ENCODE results near the gene PRKG1. TPM values are rescaled to one million over a fixed set of nuclear protein-coding genes. Genes with fewer than 3 reads are reported as not detected.

PRKG1 gene
- total RNA-seq, 1 experiment from 2014 or later: 16.5 TPM

DNA sequence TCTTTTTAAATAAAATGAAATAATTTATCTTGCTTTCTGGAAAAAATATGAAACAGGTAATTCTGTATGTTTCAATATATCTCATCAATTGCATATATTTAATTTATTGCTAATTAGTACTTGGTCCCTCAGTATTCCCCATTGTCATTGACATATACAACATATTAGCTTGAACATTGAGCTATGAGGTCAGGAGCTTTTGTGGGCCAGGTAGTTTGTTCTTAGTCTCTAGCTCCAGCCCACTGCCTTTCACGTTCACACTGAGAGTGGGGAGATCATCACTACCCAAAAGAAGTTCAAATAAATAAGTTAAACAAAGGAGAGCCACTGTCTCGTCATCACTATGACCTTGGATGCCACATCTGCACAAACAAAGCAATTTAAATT lies 1185.1 kb downstream of the PRKG1 start:
- no peak overlapping the region for H3K4me3 Mint-ChIP-seq
- no peaks in the 10 kb centered on the region for H3K36me3 Mint-ChIP-seq
- no peak for DNase-seq (ENCODE audit: low spot score)
- ChIA-PET CTCF (interaction anchor here (0.7 kb wide), 1 partner anchor 55 kb away, joined by 3 read pairs; the partner anchor contains the start of gene DKK1), POLR2A (no interaction called here)
- H3K4me1 Mint-ChIP-seq: peaks cover 24% of the 10 kb centered on the region
- H3K27ac Mint-ChIP-seq: no peak overlapping the region
- no peak for ATAC-seq
- no peak for TF ChIP-seq ZMAT4 (CRISPR knock-in tag; IDR thresholded peaks at IDR 0.05)
- no peak for TF ChIP-seq FOXJ3 (CRISPR knock-in tag; IDR thresholded peaks at IDR 0.05; ENCODE audit: borderline replicate concordance)
- TF ChIP-seq, protein P1, sequence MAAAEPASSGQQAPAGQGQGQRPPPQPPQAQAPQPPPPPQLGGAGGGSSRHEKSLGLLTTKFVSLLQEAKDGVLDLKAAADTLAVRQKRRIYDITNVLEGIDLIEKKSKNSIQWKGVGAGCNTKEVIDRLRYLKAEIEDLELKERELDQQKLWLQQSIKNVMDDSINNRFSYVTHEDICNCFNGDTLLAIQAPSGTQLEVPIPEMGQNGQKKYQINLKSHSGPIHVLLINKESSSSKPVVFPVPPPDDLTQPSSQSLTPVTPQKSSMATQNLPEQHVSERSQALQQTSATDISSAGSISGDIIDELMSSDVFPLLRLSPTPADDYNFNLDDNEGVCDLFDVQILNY (CRISPR knock-in tag; IDR thresholded peaks at IDR 0.05): no peak
- TF ChIP-seq, protein P2, sequence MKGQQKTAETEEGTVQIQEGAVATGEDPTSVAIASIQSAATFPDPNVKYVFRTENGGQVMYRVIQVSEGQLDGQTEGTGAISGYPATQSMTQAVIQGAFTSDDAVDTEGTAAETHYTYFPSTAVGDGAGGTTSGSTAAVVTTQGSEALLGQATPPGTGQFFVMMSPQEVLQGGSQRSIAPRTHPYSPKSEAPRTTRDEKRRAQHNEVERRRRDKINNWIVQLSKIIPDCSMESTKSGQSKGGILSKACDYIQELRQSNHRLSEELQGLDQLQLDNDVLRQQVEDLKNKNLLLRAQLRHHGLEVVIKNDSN (CRISPR knock-in tag; IDR thresholded peaks at IDR 0.05): no peak
- no peak for TF ChIP-seq IRF1 (CRISPR knock-in tag; IDR thresholded peaks at IDR 0.05)
- TF ChIP-seq HMGA2 (CRISPR knock-in tag; IDR thresholded peaks at IDR 0.05): no peak
- H3K9me3 Mint-ChIP-seq: no peaks in the 10 kb centered on the region
- H3K27me3 Mint-ChIP-seq (ENCODE audit: low read depth): no peaks in the 10 kb centered on the region

- H3K27me3 Mint-ChIP-seq (ENCODE audit: low read depth): no peaks in the 10 kb centered on the region
- ATAC-seq (no peak), DNase-seq (ENCODE audit: low spot score) (no peak)
- peaks cover 35% of the 10 kb centered on the region for H3K4me1 Mint-ChIP-seq
- POLR2A ChIA-PET: no interaction called here
- H3K36me3 Mint-ChIP-seq: no peaks in the 10 kb centered on the region
- no peak overlapping the region for H3K4me3 Mint-ChIP-seq
- CTCF ChIA-PET: no interaction called here
- TF ChIP-seq, protein P3, sequence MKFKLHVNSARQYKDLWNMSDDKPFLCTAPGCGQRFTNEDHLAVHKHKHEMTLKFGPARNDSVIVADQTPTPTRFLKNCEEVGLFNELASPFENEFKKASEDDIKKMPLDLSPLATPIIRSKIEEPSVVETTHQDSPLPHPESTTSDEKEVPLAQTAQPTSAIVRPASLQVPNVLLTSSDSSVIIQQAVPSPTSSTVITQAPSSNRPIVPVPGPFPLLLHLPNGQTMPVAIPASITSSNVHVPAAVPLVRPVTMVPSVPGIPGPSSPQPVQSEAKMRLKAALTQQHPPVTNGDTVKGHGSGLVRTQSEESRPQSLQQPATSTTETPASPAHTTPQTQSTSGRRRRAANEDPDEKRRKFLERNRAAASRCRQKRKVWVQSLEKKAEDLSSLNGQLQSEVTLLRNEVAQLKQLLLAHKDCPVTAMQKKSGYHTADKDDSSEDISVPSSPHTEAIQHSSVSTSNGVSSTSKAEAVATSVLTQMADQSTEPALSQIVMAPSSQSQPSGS (CRISPR knock-in tag; IDR thresholded peaks at IDR 0.05; ENCODE audit: borderline replicate concordance, low read depth): no peak
- no peak for TF ChIP-seq CTCF (IDR thresholded peaks at IDR 0.05)
- TF ChIP-seq ZNF396 (CRISPR knock-in tag; IDR thresholded peaks at IDR 0.05; ENCODE audit: borderline replicate concordance): no peak
- no peak overlapping the region for H3K27ac Mint-ChIP-seq
- no peaks in the 10 kb centered on the region for H3K9me3 Mint-ChIP-seq
Observed at GRCh38 chr10:52261362-52261761, 1187.1 kb downstream of the PRKG1 start.

DNA sequence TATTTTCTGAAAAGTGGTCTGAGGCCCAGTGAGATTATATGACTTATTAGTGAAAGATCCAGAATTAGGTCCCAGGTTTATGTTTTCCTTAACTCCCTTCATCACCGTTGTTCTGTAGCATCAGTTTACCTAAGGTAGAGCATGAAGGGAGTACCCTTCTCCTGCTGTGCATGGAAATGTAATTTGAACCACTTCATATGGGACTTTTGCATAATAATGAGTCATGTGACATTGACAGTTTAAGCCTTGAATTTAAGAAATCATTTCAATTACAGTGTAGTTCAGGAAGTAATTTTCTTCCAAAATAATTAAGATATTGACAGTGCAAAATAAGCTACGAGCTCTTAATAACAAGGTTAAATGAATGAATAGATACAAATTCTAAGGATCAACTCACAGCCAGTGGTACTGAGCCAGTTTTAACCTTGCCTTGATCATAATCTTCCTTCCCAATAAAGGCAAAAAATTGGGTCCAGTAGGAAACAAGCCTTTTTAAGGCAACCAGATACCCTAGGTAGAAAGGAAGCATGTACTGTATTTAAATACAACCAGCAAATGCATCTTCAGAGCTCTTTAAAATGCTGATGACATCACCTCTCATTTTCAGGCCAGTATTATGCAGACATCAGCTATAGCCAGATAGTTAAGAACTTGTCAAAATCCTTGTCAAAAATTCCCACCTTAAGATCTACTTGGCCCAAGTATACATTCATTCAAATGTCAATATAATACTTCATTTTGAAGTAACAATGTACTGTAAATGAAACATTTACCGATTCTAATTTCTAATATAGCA lies 1191.0 kb downstream of the PRKG1 start:
- ChIA-PET POLR2A (no interaction called here), CTCF (no interaction called here)

More for the DNA sequence above, 1191.0 kb downstream of the PRKG1 start:
- peaks cover 21% of the 10 kb centered on the region for H3K4me1 Mint-ChIP-seq
- H3K36me3 Mint-ChIP-seq: no peaks in the 10 kb centered on the region
- 0 out of 2 replicates have a peak, but pooled peaks cover 4% of the 10 kb centered on the region for H3K9me3 Mint-ChIP-seq
- H3K4me3 Mint-ChIP-seq: no peak overlapping the region
- TF ChIP-seq ZNF232 (CRISPR knock-in tag; IDR thresholded peaks at IDR 0.05) (no peak), USF2 (CRISPR knock-in tag; IDR thresholded peaks at IDR 0.05) (peak; percentile 61)
- DNase-seq (ENCODE audit: low spot score) (no peak), ATAC-seq (no peak)
- H3K27ac Mint-ChIP-seq: no peak overlapping the region
- no peaks in the 10 kb centered on the region for H3K27me3 Mint-ChIP-seq (ENCODE audit: low read depth)

Measured in WTC11 (cell line).